NCI-H345 treated with DMSO at 0.1 percent for 48 hours (cell line): ENCODE data around the gene ZNF764.
"Not testable (repeated sequence)": the region's sequence is repeated elsewhere in the genome, so short reads cannot be mapped to it uniquely, and the experiment has no call there.

Experiments used
- DNase-seq: peaks from one replicate; lab custom pipeline; 2025; ENCODE audit not compliant: unreplicated experiment; lab: John Stamatoyannopoulos, UW

The ZNF764 gene

GRCh38 chr16:30557957-30558788, at the start of gene ZNF764:
ZNF764 (minus strand) TSS chr16:30558374; CDS start chr16:30558182, 192 bp downstream.
- DNase-seq = peak; percentile 99

GRCh38 chr16:30606004-30606403, 47.8 kb upstream of the ZNF764 start:
- DNase-seq = no peak

- no peak for DNase-seq
Measured at GRCh38 chr16:30605158-30605557, 47.0 kb upstream of the ZNF764 start.

GRCh38 chr16:30604316-30604947, 46.3 kb upstream of the ZNF764 start:
- no peak for DNase-seq

GRCh38 chr16:30603945-30604315, 45.8 kb upstream of the ZNF764 start:
- DNase-seq = no peak

GRCh38 chr16:30602616-30603277, 44.6 kb upstream of the ZNF764 start:
- DNase-seq = no peak

- no peak for DNase-seq
Measured at GRCh38 chr16:30601966-30602365, 43.8 kb upstream of the ZNF764 start.

- DNase-seq = no peak
Measured at GRCh38 chr16:30600929-30601328, 42.8 kb upstream of the ZNF764 start.

- DNase-seq = no peak
Measured at GRCh38 chr16:30600215-30600614, 42.0 kb upstream of the ZNF764 start.

GRCh38 chr16:30592871-30593270, 34.7 kb upstream of the ZNF764 start:
- no peak for DNase-seq

GRCh38 chr16:30590869-30591268, 32.7 kb upstream of the ZNF764 start:
- DNase-seq = not testable (repeated sequence)

GRCh38 chr16:30589582-30589981, 31.4 kb upstream of the ZNF764 start:
- not testable (repeated sequence) for DNase-seq

- DNase-seq = no peak
Measured at GRCh38 chr16:30588651-30589050, 30.5 kb upstream of the ZNF764 start.

GRCh38 chr16:30585400-30586191, 27.4 kb upstream of the ZNF764 start, which contains the start of gene ZNF785:
ZNF785 (minus strand) TSS chr16:30585697; CDS start chr16:30585611, 86 bp downstream.
- DNase-seq = peak; percentile 99

GRCh38 chr16:30585022-30585399, 26.8 kb upstream of the ZNF764 start:
- DNase-seq = peak; percentile 61

- DNase-seq = no peak
Measured at GRCh38 chr16:30582611-30583340, 24.6 kb upstream of the ZNF764 start.

GRCh38 chr16:30581457-30581856, 23.3 kb upstream of the ZNF764 start:
- no peak for DNase-seq

- no peak for DNase-seq
Measured at GRCh38 chr16:30574678-30575077, 16.5 kb upstream of the ZNF764 start.

- peak; percentile 98 for DNase-seq
Measured at GRCh38 chr16:30571445-30572322, 13.5 kb upstream of the ZNF764 start, which contains the start of gene ZNF688. ZNF688 (minus strand) TSS chr16:30571714; CDS start chr16:30571629, 85 bp downstream.
